NB4 (cell line): Measurements from ENCODE around the gene CGRRF1.

Experiments
- CTCF ChIP-seq: IDR thresholded peaks from one replicate; pipeline ENCODE4 v1.5.1; 2012; ENCODE audit warnings: low read depth, low read length
- MAX ChIP-seq: IDR thresholded peaks from 2 replicates; pipeline ENCODE4 v1.6.1; 2011; ENCODE audit warnings: low read depth, low read length
- MYC ChIP-seq: IDR thresholded peaks from 2 replicates; pipeline ENCODE4 v1.6.1; 2011; ENCODE audit warnings: low read depth, low read length
- POLR2A ChIP-seq: IDR thresholded peaks from 2 replicates; pipeline ENCODE4 v1.6.1; 2011; ENCODE audit warnings: mild to moderate bottlenecking; ENCODE audit not compliant: insufficient read length; ENCODE audit errors: extremely low read depth

- TF ChIP-seq CTCF (no peak), POLR2A (no peak), MAX (no peak), MYC (no peak)
Observed at GRCh38 chr14:54524410-54524809, 14.7 kb downstream of the CGRRF1 start.
